Measurements from ENCODE around the gene PRF1. TPM values are rescaled to one million over a fixed set of nuclear protein-coding genes. Genes with fewer than 3 reads are reported as not detected.

Gene PRF1
- total and polyA plus RNA-seq, 2 experiments from 2014 or later = 0.13 TPM; not detected in 1

DNA sequence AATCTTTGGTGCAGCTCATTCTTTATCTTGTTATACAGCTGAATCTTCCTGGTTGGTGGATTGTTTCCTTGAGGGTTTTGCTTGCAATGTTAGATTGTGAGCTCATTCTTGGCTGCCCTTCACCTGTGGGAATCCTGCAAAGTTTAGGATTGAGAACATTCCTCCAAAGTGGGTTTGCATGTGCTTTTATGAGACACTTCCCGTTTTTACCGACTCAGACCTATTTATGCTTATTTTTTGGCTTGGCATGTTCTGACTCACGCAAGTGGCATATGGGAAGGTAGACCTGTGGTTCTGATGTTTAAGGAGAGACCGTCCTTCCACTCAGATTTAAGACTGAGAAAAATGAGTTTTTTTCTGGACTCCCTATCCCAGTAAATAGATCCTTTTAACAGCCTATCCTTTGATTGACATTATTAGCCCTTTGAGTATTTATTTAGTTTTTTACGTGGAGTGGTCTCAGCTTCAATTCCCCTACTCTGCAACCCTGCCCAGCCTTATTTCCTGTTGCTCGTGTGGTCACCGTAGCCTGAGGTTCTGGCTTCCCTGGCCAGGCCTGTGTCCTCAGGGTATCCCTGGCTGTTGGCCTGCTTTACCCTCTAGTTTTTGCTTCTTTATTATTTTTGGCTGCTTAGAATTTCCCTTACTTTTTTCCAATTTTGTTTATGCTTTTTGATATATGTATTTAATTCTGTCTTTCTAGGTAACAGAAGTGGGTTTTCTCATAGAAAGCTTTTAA is 13.4 kb upstream of the PRF1 start (continued):
- TF ChIP-seq, protein P1, sequence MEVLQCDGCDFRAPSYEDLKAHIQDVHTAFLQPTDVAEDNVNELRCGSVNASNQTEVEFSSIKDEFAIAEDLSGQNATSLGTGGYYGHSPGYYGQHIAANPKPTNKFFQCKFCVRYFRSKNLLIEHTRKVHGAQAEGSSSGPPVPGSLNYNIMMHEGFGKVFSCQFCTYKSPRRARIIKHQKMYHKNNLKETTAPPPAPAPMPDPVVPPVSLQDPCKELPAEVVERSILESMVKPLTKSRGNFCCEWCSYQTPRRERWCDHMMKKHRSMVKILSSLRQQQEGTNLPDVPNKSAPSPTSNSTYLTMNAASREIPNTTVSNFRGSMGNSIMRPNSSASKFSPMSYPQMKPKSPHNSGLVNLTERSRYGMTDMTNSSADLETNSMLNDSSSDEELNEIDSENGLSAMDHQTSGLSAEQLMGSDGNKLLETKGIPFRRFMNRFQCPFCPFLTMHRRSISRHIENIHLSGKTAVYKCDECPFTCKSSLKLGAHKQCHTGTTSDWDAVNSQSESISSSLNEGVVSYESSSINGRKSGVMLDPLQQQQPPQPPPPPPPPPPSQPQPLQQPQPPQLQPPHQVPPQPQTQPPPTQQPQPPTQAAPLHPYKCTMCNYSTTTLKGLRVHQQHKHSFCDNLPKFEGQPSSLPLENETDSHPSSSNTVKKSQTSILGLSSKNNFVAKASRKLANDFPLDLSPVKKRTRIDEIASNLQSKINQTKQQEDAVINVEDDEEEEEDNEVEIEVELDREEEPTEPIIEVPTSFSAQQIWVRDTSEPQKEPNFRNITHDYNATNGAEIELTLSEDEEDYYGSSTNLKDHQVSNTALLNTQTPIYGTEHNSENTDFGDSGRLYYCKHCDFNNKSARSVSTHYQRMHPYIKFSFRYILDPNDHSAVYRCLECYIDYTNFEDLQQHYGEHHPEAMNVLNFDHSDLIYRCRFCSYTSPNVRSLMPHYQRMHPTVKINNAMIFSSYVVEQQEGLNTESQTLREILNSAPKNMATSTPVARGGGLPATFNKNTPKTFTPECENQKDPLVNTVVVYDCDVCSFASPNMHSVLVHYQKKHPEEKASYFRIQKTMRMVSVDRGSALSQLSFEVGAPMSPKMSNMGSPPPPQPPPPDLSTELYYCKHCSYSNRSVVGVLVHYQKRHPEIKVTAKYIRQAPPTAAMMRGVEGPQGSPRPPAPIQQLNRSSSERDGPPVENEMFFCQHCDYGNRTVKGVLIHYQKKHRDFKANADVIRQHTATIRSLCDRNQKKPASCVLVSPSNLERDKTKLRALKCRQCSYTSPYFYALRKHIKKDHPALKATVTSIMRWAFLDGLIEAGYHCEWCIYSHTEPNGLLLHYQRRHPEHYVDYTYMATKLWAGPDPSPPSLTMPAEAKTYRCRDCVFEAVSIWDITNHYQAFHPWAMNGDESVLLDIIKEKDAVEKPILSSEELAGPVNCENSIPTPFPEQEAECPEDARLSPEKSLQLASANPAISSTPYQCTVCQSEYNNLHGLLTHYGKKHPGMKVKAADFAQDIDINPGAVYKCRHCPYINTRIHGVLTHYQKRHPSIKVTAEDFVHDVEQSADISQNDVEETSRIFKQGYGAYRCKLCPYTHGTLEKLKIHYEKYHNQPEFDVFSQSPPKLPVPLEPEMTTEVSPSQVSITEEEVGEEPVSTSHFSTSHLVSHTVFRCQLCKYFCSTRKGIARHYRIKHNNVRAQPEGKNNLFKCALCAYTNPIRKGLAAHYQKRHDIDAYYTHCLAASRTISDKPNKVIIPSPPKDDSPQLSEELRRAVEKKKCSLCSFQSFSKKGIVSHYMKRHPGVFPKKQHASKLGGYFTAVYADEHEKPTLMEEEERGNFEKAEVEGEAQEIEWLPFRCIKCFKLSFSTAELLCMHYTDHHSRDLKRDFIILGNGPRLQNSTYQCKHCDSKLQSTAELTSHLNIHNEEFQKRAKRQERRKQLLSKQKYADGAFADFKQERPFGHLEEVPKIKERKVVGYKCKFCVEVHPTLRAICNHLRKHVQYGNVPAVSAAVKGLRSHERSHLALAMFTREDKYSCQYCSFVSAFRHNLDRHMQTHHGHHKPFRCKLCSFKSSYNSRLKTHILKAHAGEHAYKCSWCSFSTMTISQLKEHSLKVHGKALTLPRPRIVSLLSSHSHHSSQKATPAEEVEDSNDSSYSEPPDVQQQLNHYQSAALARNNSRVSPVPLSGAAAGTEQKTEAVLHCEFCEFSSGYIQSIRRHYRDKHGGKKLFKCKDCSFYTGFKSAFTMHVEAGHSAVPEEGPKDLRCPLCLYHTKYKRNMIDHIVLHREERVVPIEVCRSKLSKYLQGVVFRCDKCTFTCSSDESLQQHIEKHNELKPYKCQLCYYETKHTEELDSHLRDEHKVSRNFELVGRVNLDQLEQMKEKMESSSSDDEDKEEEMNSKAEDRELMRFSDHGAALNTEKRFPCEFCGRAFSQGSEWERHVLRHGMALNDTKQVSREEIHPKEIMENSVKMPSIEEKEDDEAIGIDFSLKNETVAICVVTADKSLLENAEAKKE (CRISPR knock-in tag; IDR thresholded peaks at IDR 0.05) = no peak
- TF ChIP-seq, protein P2, sequence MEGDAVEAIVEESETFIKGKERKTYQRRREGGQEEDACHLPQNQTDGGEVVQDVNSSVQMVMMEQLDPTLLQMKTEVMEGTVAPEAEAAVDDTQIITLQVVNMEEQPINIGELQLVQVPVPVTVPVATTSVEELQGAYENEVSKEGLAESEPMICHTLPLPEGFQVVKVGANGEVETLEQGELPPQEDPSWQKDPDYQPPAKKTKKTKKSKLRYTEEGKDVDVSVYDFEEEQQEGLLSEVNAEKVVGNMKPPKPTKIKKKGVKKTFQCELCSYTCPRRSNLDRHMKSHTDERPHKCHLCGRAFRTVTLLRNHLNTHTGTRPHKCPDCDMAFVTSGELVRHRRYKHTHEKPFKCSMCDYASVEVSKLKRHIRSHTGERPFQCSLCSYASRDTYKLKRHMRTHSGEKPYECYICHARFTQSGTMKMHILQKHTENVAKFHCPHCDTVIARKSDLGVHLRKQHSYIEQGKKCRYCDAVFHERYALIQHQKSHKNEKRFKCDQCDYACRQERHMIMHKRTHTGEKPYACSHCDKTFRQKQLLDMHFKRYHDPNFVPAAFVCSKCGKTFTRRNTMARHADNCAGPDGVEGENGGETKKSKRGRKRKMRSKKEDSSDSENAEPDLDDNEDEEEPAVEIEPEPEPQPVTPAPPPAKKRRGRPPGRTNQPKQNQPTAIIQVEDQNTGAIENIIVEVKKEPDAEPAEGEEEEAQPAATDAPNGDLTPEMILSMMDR (conservative IDR thresholded peaks at IDR 0.05; ENCODE audit: low read depth in 2 of 2) = no peak
- TF ChIP-seq, protein P3, sequence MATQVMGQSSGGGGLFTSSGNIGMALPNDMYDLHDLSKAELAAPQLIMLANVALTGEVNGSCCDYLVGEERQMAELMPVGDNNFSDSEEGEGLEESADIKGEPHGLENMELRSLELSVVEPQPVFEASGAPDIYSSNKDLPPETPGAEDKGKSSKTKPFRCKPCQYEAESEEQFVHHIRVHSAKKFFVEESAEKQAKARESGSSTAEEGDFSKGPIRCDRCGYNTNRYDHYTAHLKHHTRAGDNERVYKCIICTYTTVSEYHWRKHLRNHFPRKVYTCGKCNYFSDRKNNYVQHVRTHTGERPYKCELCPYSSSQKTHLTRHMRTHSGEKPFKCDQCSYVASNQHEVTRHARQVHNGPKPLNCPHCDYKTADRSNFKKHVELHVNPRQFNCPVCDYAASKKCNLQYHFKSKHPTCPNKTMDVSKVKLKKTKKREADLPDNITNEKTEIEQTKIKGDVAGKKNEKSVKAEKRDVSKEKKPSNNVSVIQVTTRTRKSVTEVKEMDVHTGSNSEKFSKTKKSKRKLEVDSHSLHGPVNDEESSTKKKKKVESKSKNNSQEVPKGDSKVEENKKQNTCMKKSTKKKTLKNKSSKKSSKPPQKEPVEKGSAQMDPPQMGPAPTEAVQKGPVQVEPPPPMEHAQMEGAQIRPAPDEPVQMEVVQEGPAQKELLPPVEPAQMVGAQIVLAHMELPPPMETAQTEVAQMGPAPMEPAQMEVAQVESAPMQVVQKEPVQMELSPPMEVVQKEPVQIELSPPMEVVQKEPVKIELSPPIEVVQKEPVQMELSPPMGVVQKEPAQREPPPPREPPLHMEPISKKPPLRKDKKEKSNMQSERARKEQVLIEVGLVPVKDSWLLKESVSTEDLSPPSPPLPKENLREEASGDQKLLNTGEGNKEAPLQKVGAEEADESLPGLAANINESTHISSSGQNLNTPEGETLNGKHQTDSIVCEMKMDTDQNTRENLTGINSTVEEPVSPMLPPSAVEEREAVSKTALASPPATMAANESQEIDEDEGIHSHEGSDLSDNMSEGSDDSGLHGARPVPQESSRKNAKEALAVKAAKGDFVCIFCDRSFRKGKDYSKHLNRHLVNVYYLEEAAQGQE (IDR thresholded peaks at IDR 0.05; ENCODE audit: unreplicated experiment) = no peak
- TF ChIP-seq ZNF331 (CRISPR knock-in tag; IDR thresholded peaks at IDR 0.05; ENCODE audit: low read depth) = no peak
- TF ChIP-seq, protein P4, sequence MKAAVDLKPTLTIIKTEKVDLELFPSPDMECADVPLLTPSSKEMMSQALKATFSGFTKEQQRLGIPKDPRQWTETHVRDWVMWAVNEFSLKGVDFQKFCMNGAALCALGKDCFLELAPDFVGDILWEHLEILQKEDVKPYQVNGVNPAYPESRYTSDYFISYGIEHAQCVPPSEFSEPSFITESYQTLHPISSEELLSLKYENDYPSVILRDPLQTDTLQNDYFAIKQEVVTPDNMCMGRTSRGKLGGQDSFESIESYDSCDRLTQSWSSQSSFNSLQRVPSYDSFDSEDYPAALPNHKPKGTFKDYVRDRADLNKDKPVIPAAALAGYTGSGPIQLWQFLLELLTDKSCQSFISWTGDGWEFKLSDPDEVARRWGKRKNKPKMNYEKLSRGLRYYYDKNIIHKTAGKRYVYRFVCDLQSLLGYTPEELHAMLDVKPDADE (IDR thresholded peaks at IDR 0.05) = no peak
